Smooth muscle cell (in vitro differentiated cells): ENCODE data around the gene DPH1. TPM values are rescaled to one million over a fixed set of nuclear protein-coding genes. Genes with fewer than 3 reads are reported as not detected.

Source experiments
- DNase-seq: peaks from one replicate; lab custom pipeline; 2025; ENCODE audit not compliant: unreplicated experiment; lab: John Stamatoyannopoulos, UW
- H2AFZ ChIP-seq: fragments of 200-600 bp; sonication (generic); 2 replicates; pipeline ENCODE4 v1.6.0; 2016; ENCODE audit warnings: antibody characterized with exemption, low read depth, mild to moderate bottlenecking
- H3F3A ChIP-seq: fragments of 200-600 bp; sonication (generic); 2 replicates; pipeline ENCODE4 v1.6.0; 2017; ENCODE audit warnings: antibody characterized with exemption, low read depth
- H3K27ac ChIP-seq: fragments of 200-600 bp; sonication (generic); 2 replicates; pipeline ENCODE4 v1.5.1; 2016; ENCODE audit warnings: low read depth, mild to moderate bottlenecking
- H3K27me3 ChIP-seq: fragments of 200-600 bp; sonication (generic); 2 replicates; pipeline ENCODE4 v1.6.1; 2016; ENCODE audit warnings: low read depth, mild to moderate bottlenecking
- H3K36me3 ChIP-seq: fragments of 200-600 bp; sonication (generic); 2 replicates; pipeline ENCODE4 v1.5.1; 2016; ENCODE audit warnings: low read depth
- H3K4me1 ChIP-seq: fragments of 200-600 bp; sonication (generic); 2 replicates; pipeline ENCODE4 v1.5.1; 2016; ENCODE audit warnings: low read depth
- H3K4me2 ChIP-seq: fragments of 200-600 bp; sonication (generic); 2 replicates; pipeline ENCODE4 v1.6.0; 2016; ENCODE audit warnings: mild to moderate bottlenecking
- H3K4me3 ChIP-seq: fragments of 200-600 bp; sonication (generic); 2 replicates; pipeline ENCODE4 v1.5.1; 2016; ENCODE audit warnings: mild to moderate bottlenecking
- H3K79me2 ChIP-seq: fragments of 200-600 bp; sonication (generic); 2 replicates; pipeline ENCODE4 v1.6.0; 2016; ENCODE audit warnings: low read depth, mild to moderate bottlenecking
- H3K9ac ChIP-seq: fragments of 200-600 bp; sonication (generic); 2 replicates; pipeline ENCODE4 v1.6.0; 2016; ENCODE audit warnings: low read depth
- H3K9me3 ChIP-seq: fragments of 200-600 bp; sonication (generic); replicated peaks from 2 replicates; pipeline ENCODE4 v1.5.1; 2016; ENCODE audit warnings: low read depth
- H4K20me1 ChIP-seq: fragments of 200-600 bp; sonication (generic); 2 replicates; pipeline ENCODE4 v1.6.0; 2016; ENCODE audit warnings: low read depth
- WGBS: methylation state at CpG from one replicate; pipeline ENCODE4 v1.1.7; 2016; ENCODE audit warnings: low lambda C conversion rate; 5-methylcytosine and 5-hydroxymethylcytosine counted together
- polyA plus RNA-seq: library from polyadenylated mRNA; unstranded; fragments of >200 nt; fragmentation: Nextera tagmentation; extraction: Ambion mirVana; gene quantifications from 2 replicates; pipeline ENCODE4 v1.2.1, GENCODE V29; 2016
- total RNA-seq: library from RNA; depleted of rRNA; stranded (reverse); fragments of >200 nt; gene quantifications from 2 replicates; pipeline ENCODE4 v1.2.3, GENCODE V29; 2014
- TF ChIP-seq, protein P1 (sequence below): fragments of 200-600 bp; sonication (generic); IDR thresholded peaks from 2 replicates; pipeline ENCODE4 v1.5.1; 2017; ENCODE audit warnings: borderline replicate concordance, mild to moderate bottlenecking, antibody characterized with exemption; ENCODE audit not compliant: insufficient read depth, poor library complexity, severe bottlenecking

DPH1 gene
- total and polyA plus RNA-seq, 2 experiments from 2014 or later = 15.9 to 33.6 TPM

DNA sequence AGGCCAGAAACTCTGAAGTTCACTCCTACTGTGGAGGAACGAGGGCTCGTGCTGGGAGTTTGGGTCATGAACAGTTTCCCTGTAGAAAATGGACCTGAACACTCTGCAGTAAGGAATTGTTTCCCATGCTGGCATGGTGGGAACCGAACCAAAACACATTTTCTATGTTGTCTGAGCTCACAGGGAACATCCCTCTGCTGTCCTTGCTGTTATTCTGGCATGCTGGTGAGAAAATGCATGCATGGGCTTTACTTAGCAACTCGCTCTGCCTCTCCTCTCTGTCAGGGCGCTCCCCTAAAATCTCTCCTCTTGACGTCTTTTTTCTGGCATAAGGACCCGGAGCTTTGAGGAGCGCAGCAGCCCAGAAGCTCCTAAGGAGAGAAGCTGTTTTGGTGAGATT is 10.2 kb upstream of the DPH1 start:
- Histone ChIP-seq H3K36me3 (no peaks in the 10 kb centered on the region), H3K4me1 (peaks cover 13% of the 10 kb centered on the region), H2AFZ (no peak overlapping the region), H3K79me2 (no peaks in the 10 kb centered on the region), H3K27me3 (peaks cover 64% of the 10 kb centered on the region), H3K27ac (no peak overlapping the region), H3K9ac (no peak overlapping the region), H3F3A (no peaks in the 10 kb centered on the region), H3K9me3 (no peaks in the 10 kb centered on the region), H3K4me3 (no peak overlapping the region), H3K4me2 (no peak overlapping the region), H4K20me1 (no peaks in the 10 kb centered on the region)
- TF ChIP-seq, protein P1, sequence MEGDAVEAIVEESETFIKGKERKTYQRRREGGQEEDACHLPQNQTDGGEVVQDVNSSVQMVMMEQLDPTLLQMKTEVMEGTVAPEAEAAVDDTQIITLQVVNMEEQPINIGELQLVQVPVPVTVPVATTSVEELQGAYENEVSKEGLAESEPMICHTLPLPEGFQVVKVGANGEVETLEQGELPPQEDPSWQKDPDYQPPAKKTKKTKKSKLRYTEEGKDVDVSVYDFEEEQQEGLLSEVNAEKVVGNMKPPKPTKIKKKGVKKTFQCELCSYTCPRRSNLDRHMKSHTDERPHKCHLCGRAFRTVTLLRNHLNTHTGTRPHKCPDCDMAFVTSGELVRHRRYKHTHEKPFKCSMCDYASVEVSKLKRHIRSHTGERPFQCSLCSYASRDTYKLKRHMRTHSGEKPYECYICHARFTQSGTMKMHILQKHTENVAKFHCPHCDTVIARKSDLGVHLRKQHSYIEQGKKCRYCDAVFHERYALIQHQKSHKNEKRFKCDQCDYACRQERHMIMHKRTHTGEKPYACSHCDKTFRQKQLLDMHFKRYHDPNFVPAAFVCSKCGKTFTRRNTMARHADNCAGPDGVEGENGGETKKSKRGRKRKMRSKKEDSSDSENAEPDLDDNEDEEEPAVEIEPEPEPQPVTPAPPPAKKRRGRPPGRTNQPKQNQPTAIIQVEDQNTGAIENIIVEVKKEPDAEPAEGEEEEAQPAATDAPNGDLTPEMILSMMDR = no peak
- WGBS = 87% methylated on average over 8 of the region's 8 CpGs
- no peak for DNase-seq

DNA sequence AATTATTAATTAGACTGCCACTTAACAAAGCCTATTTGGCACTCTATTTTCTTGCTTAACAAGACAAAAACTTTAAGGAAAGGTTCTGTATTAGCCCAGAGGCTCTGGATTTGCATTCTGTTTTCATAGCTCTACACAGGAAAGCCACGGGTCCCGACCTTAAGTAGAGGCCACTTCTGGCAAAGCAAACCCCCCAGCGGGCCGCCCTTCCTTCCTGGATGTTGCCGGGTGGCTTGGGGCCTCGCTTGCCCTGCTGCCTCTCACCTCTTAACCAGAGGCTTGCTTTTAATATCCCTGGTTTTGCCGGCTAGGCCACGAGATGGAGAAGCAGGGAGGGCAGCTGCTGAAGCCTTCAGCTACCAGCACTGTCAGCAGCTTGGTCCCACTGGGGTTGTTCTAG is 9.2 kb upstream of the DPH1 start:
- 83% methylated on average over 8 of the region's 8 CpGs for WGBS
- no peaks in the 10 kb centered on the region for H3K9me3 ChIP-seq
- peaks cover 74% of the 10 kb centered on the region for H3K27me3 ChIP-seq

DNA sequence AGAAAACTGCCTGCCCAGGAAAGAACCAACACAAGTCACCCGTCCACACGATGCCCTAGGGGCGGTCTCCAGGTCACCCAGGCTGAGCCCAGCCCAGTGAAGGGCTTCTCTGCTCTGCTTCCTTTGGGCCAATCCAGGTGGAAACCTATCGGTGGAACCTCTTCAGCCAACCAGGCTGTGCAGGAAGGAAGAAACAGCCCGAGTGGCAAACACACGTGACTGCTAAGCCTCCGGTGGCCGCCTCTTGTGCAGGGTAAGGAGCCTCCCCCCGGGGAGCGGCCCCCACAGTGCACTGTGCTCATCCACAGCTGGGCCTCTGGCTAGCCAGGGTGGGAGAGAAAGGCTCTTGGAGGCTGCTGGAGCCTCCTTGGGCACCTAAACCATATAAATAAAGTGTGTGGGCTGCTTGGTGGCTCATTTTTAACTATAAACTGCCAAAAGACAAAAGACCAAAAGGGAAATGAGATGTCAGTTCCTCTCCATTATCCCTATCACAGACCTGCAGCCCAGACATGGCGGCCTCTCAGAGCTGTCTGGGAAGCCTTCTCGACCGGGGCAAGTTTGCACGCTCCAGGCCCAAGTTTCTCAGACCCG is 7.2 kb upstream of the DPH1 start:
- TF ChIP-seq, protein P1 = no peak
- Histone ChIP-seq H3K4me1 (peaks cover 22% of the 10 kb centered on the region), H2AFZ (no peak overlapping the region), H3K9me3 (no peaks in the 10 kb centered on the region), H3K79me2 (no peaks in the 10 kb centered on the region), H3K36me3 (no peaks in the 10 kb centered on the region), H3K4me2 (no peak overlapping the region), H3K27me3 (peaks cover 89% of the 10 kb centered on the region), H4K20me1 (no peaks in the 10 kb centered on the region), H3F3A (no peaks in the 10 kb centered on the region), H3K27ac (no peak overlapping the region), H3K4me3 (no peak overlapping the region), H3K9ac (no peak overlapping the region)
- WGBS = 88% methylated on average over 15 of the region's 15 CpGs
- no peak for DNase-seq

More for the DNA sequence above, 9.2 kb upstream of the DPH1 start:
- Histone ChIP-seq H3K9ac (no peak overlapping the region), H4K20me1 (no peaks in the 10 kb centered on the region), H3K36me3 (no peaks in the 10 kb centered on the region), H3K4me1 (peaks cover 20% of the 10 kb centered on the region), H2AFZ (no peak overlapping the region), H3K79me2 (no peaks in the 10 kb centered on the region), H3K27ac (no peak overlapping the region), H3K4me2 (no peak overlapping the region), H3F3A (no peaks in the 10 kb centered on the region), H3K4me3 (no peak overlapping the region)
- TF ChIP-seq, protein P1 = no peak
- DNase-seq = no peak

DNA sequence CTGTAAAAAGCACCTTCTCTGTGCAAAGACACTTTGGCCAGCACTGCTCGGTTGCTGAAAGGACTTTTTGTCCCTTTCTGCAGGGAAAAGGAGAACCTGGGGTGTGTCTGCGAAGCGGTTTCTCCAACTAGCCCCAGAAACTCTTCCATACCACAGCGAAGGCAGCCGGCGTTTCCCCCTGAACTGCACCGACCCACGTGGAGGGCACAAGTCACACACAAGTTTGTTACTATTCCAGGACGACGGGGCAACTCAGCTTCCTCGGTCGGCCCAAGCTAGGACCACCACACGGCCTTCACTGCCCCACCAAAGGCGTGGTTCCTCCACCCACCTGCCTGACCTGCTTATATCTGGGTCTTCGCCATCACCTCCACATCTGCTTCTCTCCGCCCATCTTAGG is 6.7 kb upstream of the DPH1 start:
- H3K27ac ChIP-seq = no peak overlapping the region
- H3K36me3 ChIP-seq = no peaks in the 10 kb centered on the region
- H3K27me3 ChIP-seq = peaks cover 84% of the 10 kb centered on the region
- H3K9ac ChIP-seq = no peak overlapping the region
- 54% methylated on average over 11 of the region's 16 CpGs for WGBS
- H3K4me3 ChIP-seq = no peak overlapping the region
- H3K4me2 ChIP-seq = no peak overlapping the region
- H4K20me1 ChIP-seq = no peaks in the 10 kb centered on the region
- H3K4me1 ChIP-seq = peaks cover 22% of the 10 kb centered on the region
- no peak for DNase-seq
- TF ChIP-seq, protein P1 = no peak
- no peaks in the 10 kb centered on the region for H3K79me2 ChIP-seq
- H3K9me3 ChIP-seq = no peaks in the 10 kb centered on the region
- H3F3A ChIP-seq = no peaks in the 10 kb centered on the region
- no peak overlapping the region for H2AFZ ChIP-seq
